Endothelial cell of umbilical vein (primary cell): Measurements from ENCODE around the gene MEI1. TPM values are rescaled to one million over a fixed set of nuclear protein-coding genes. Genes with fewer than 3 reads are reported as not detected.
"Not testable (repeated sequence)": the region's sequence is repeated elsewhere in the genome, so short reads cannot be mapped to it uniquely, and the experiment has no call there.

ENCODE experiments used
- BruUV-seq: library from RNA; stranded (reverse); fragments of 400-500 nt; replicated peaks from 2 replicates; lab custom pipeline; 2021; lab: Mats Ljungman, UMichigan
- CTCF ChIA-PET: fragments of 300-600, 350-600 bp; sonication (Branson Sonifier 250); formaldehyde crosslinking; loops from one replicate; lab custom pipeline; 2021; ENCODE audit warnings: antibody characterized with exemption, inconsistent platforms; lab: Charles Lee
- POLR2A ChIA-PET: fragments of 300-600, 350-600 bp; sonication (Branson Sonifier 250); formaldehyde crosslinking; loops from one replicate; lab custom pipeline; 2021; ENCODE audit warnings: antibody characterized with exemption, inconsistent platforms; lab: Charles Lee
- DNase-seq: peaks from one replicate; pipeline ENCODE4 v3.0.0-alpha.2; 2011; ENCODE audit warnings: low read depth, low spot score
- FAIRE-seq: peaks from 2 replicates; lab custom pipeline; 2011; peaks lifted over from hg19 to GRCh38; lab: Jason Lieb, UNC
- H2AFZ ChIP-seq: 2 replicates; pipeline ENCODE4 v1.6.0; 2012; ENCODE audit warnings: low read depth, low read length, control low read depth, inconsistent platforms
- H3K27ac ChIP-seq: 2 replicates; pipeline ENCODE4 v1.5.1; 2011; ENCODE audit warnings: low read depth, mild to moderate bottlenecking, control low read depth, low read length, moderate library complexity; ENCODE audit not compliant: insufficient read depth
- H3K27me3 ChIP-seq, 2 experiments: 2 replicates each; pipeline versions ENCODE4 v1.6.0 to v1.6.1; 2011; ENCODE audit warnings: low read length in 2 of 2, mixed read lengths in 1 of 2; ENCODE audit not compliant: control insufficient read depth in 2 of 2, insufficient read depth in 2 of 2
- H3K36me3 ChIP-seq, 2 experiments: 2 replicates in 1 of 2; 3 replicates in 1 of 2; pipeline ENCODE4 v1.5.1; 2011; ENCODE audit warnings: low read length in 2 of 2, mild to moderate bottlenecking in 1 of 2, moderate library complexity in 1 of 2; ENCODE audit not compliant: control insufficient read depth in 2 of 2, insufficient read depth in 2 of 2; ENCODE audit errors: extremely low read depth in 1 of 2
- H3K4me1 ChIP-seq: 3 replicates; pipeline ENCODE4 v1.5.1; 2011; ENCODE audit warnings: mild to moderate bottlenecking, low read length; ENCODE audit not compliant: control insufficient read depth, insufficient read depth; ENCODE audit errors: extremely low read depth
- H3K4me2 ChIP-seq: 2 replicates; pipeline ENCODE4 v1.6.1; 2011; ENCODE audit warnings: low read length, control low read depth, mixed read lengths; ENCODE audit not compliant: insufficient read depth
- H3K4me3 ChIP-seq, 3 experiments: fragments of 200-600 bp in 1 of 3; sonication (generic), shearing (Covaris generic) in 1 of 3; replicated peaks in 1 of 3; 2 replicates each; pipeline ENCODE4 v1.5.1; 2011 to 2016; ENCODE audit warnings: control low read depth in 3 of 3, low read length in 3 of 3, mild to moderate bottlenecking in 2 of 3, inconsistent platforms in 1 of 3, low read depth in 1 of 3, moderate library complexity in 1 of 3; ENCODE audit not compliant: insufficient read depth in 1 of 3
- H3K79me2 ChIP-seq: 2 replicates; pipeline ENCODE4 v1.6.0; 2012; ENCODE audit warnings: low read length, inconsistent platforms; ENCODE audit not compliant: control insufficient read depth, insufficient read depth
- H3K9ac ChIP-seq: replicated peaks from 2 replicates; pipeline ENCODE3; 2011; ENCODE audit warnings: low read length, control low read depth; ENCODE audit not compliant: insufficient read depth; ENCODE audit errors: extremely low read depth
- H3K9me1 ChIP-seq: replicated peaks from 3 replicates; pipeline ENCODE4 v1.6.0; 2011; ENCODE audit warnings: mild to moderate bottlenecking, low read length; ENCODE audit not compliant: control insufficient read depth, insufficient read depth; ENCODE audit errors: extremely low read depth
- H3K9me3 ChIP-seq: replicated peaks from 2 replicates; pipeline ENCODE4 v1.5.1; 2012; ENCODE audit warnings: low read length, inconsistent platforms; ENCODE audit not compliant: control insufficient read depth, insufficient read depth
- H4K20me1 ChIP-seq: replicated peaks from 2 replicates; pipeline ENCODE3; 2011; ENCODE audit warnings: mild to moderate bottlenecking, low read length; ENCODE audit not compliant: control insufficient read depth, insufficient read depth; ENCODE audit errors: extremely low read depth
- CTCF ChIP-seq, 2 donors: IDR thresholded peaks; 1 replicate in 1 of 2; 2 replicates in 1 of 2; pipeline ENCODE4 v1.5.1; 2011; ENCODE audit warnings: low read length in 2 of 2, mild to moderate bottlenecking in 2 of 2, moderate library complexity in 2 of 2, control low read depth in 1 of 2, inconsistent platforms in 1 of 2, low read depth in 1 of 2; ENCODE audit not compliant: insufficient read depth in 1 of 2; ENCODE audit errors: extremely low read depth in 1 of 2
- EZH2 ChIP-seq: IDR thresholded peaks from 2 replicates; pipeline ENCODE4 v1.6.1; 2012; ENCODE audit warnings: borderline replicate concordance, low read depth, mild to moderate bottlenecking, moderate library complexity, low read length, inconsistent platforms; ENCODE audit not compliant: severe bottlenecking
- FOS ChIP-seq: IDR thresholded peaks from 2 replicates; pipeline ENCODE4 v1.6.1; 2011; ENCODE audit warnings: mild to moderate bottlenecking, low read length, moderate library complexity, borderline replicate concordance; ENCODE audit not compliant: insufficient read depth
- GATA2 ChIP-seq: IDR thresholded peaks from 2 replicates; pipeline ENCODE4 v1.7.0; 2011; ENCODE audit warnings: low read depth, mild to moderate bottlenecking, moderate library complexity, mixed read lengths, low read length; ENCODE audit not compliant: insufficient read length, insufficient read depth
- JUN ChIP-seq: IDR thresholded peaks from 2 replicates; pipeline ENCODE4 v1.6.1; 2011; ENCODE audit warnings: borderline replicate concordance, low read depth; ENCODE audit not compliant: insufficient read length, insufficient read depth
- MAX ChIP-seq: IDR thresholded peaks from 2 replicates; pipeline ENCODE4 v1.6.1; 2011; ENCODE audit not compliant: insufficient read depth, insufficient read length
- MYC ChIP-seq: IDR thresholded peaks from one replicate; pipeline ENCODE4 v1.6.1; 2011; ENCODE audit warnings: mild to moderate bottlenecking, low read depth, low read length
- POLR2A ChIP-seq: IDR thresholded peaks from 2 replicates; pipeline ENCODE4 v1.6.1; 2012; ENCODE audit warnings: low read depth, mild to moderate bottlenecking, control low read depth, low read length
- POLR2AphosphoS5 ChIP-seq: IDR thresholded peaks from 2 replicates; pipeline ENCODE4 v1.6.1; 2012; ENCODE audit warnings: low read depth, mild to moderate bottlenecking, control low read depth, low read length, moderate library complexity; ENCODE audit not compliant: insufficient read depth
- dilution Hi-C: fragments of 300-500 bp; cut with MboI; formaldehyde crosslinking; loops from one replicate; pipeline ENCODE4 v1.15.0; 2019; ENCODE audit warnings: low sequenced_read_pairs; ENCODE audit not compliant: extremely low pct_ligation_motif_present
- intact Hi-C: fragments of 100-400 bp; cut with micrococcal nuclease; formaldehyde crosslinking; loops from one replicate; pipeline ENCODE4 v1.10.0; 2022
- polyA plus RNA-seq, 4 experiments: library from polyadenylated mRNA; depleted of rRNA in 3 of 4; stranded (reverse) in 3 of 4; unstranded in 1 of 4; fragments of >200 nt; gene quantifications; 2 replicates each; pipeline versions ENCODE4 v1.2.1 to v1.2.3, GENCODE V29; 2011 to 2012; ENCODE audit warnings: missing spikeins in 1 of 4
- total RNA-seq: library from RNA; stranded (reverse); gene quantifications from 2 replicates; pipeline ENCODE4 v1.2.3, GENCODE V29; 2021

Gene MEI1
- total and polyA plus RNA-seq, 2 donors (not counting 3 experiments of a cell fraction or from before 2014, with no cell fraction given) = 1.5 to 1.9 TPM

- Histone ChIP-seq H4K20me1 (no peaks in the 10 kb centered on the region), H3K9me1 (no peaks in the 10 kb centered on the region), H3K9ac (no peak overlapping the region), H3K27me3 (no peaks in the 10 kb centered on the region), H2AFZ (no peak overlapping the region), H3K4me3 (no peak overlapping the region), H3K27ac (no peak overlapping the region), H3K4me1 (no peaks in the 10 kb centered on the region), H3K9me3 (no peaks in the 10 kb centered on the region), H3K79me2 (no peaks in the 10 kb centered on the region), H3K36me3 (peaks cover 33 to 41% of the 10 kb centered on the region in 2 experiments), H3K4me2 (no peak overlapping the region)
- intact Hi-C loops = no loop called here
- POLR2A ChIA-PET = no interaction called here
- no TSS peak for BruUV-seq
- DNase-seq = no peak
- no peak for TF ChIP-seq EZH2
- TF ChIP-seq FOS = no peak
- no peak for TF ChIP-seq MYC
- no peak for TF ChIP-seq POLR2A
- no peak for TF ChIP-seq MAX
- TF ChIP-seq JUN = no peak
- TF ChIP-seq GATA2 = no peak
- no peak for TF ChIP-seq POLR2AphosphoS5
- no peak for TF ChIP-seq CTCF (IDR thresholded peaks at IDR 0.05; ENCODE audit: extremely low read depth in 1 of 2, insufficient read depth in 1 of 2, low read depth in 1 of 2, low read length in 2 of 2)
- FAIRE-seq = no peak
- CTCF ChIA-PET = interaction anchor here (1.0 to 1.4 kb wide), 2 partner anchors 10 to 279 kb away, joined by 3 read pairs; no protein-coding TSS in a partner anchor
- dilution Hi-C loops = no loop called here
These were observed 37.6 kb upstream of the MEI1 start for GRCh38 chr22:41661713-41662112.

- POLR2A ChIA-PET = interaction anchor here (1.2 kb wide), 1 partner anchor 25 kb away, joined by 3 read pairs; the partner anchor contains the start of gene SNU13
These were observed 35.7 kb upstream of the MEI1 start for GRCh38 chr22:41663594-41663993.

More at GRCh38 chr22:41663594-41663993, 35.7 kb upstream of the MEI1 start:
- H2AFZ ChIP-seq, FAIRE-seq, BruUV-seq, H3K79me2 ChIP-seq, H3K9me1 ChIP-seq, H3K27ac ChIP-seq, H3K4me2 ChIP-seq, intact Hi-C loops, DNase-seq, H3K27me3 ChIP-seq, H3K4me3 ChIP-seq, H4K20me1 ChIP-seq, dilution Hi-C loops, H3K9me3 ChIP-seq, H3K9ac ChIP-seq: not testable (repeated sequence)
- H3K4me1 ChIP-seq = peaks cover 10% of the 10 kb centered on the region
- H3K36me3 ChIP-seq = peaks cover 23 to 36% of the 10 kb centered on the region in 2 experiments
- CTCF ChIA-PET = interaction anchor here (0.8 to 1.6 kb wide), 4 partner anchors 9 to 277 kb away, joined by 3 to 8 read pairs (median 4); no protein-coding TSS in a partner anchor
